ENCODE results near the gene KRTAP10-6.
"Not testable (repeated sequence)": the region's sequence is repeated elsewhere in the genome, so short reads cannot be mapped to it uniquely, and the experiment has no call there.

The KRTAP10-6 gene

DNA sequence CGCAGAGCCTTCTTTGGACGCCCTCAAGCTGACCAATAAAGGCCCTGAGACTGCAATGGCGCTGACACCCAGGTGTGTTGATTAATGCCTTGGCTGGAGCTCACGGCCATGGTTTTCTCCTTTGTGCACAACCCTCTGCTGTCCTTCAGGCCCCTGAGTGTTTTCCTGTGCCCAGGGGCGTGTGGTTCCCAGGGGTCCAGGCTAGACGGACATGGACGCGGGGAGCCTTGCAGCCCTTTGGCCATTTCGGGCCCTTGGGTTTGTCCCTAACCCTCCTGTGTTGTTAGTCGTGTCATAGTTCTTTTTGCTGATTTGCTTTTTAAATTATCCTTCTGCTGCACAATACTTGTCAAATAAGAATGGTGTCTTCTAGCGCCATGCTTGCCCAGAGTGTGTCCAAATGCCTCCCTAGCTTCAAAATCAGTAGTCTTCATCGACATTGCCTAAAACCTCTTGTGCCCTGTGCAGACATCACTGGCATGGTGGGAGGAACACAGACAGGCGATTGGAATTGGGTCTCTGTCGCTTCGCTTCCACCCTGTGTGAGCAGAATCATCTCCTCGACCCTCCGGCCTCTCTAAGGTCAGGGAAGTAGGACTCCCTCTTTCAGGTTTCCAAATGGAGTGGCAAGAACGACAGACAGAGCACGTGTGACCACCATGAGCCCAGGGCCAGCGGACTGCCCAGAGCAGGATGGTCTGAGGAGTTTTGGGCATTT, 16.8 kb downstream of the KRTAP10-6 start:
- DNase-seq: peak; percentile 8

DNA sequence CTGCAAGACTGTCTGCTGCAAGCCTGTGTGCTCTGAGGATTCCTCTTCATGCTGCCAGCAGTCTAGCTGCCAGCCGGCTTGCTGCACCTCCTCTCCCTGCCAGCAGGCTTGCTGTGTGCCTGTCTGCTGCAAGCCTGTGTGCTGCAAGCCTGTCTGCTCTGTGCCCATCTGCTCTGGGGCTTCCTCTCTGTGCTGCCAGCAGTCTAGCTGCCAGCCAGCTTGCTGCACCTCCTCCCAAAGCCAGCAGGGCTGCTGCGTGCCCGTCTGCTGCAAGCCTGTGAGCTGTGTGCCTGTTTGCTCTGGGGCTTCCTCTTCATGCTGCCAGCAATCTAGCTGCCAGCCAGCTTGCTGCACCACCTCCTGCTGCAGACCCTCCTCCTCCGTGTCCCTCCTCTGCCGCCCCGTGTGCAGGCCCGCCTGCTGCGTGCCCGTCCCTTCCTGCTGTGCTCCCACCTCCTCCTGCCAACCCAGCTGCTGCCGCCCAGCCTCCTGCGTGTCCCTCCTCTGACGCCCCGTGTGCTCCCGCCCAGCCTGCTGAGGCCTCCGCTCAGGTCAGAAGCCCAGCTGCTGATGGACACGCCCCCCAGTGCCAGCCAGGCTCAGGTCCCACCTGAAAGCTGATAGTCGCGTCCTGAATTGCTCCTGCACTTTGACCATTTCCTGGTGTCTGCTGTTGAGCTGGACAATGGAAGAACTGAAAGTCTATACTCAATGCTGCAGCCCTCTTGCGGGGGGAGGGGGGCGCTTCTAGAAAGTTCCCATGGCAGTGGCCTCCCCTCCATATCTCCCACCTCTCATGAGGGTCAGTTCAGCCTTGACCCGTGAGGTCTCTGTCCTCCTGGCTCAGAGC, 17.6 kb downstream of the KRTAP10-6 start:
- DNase-seq: peak; percentile 4

DNA sequence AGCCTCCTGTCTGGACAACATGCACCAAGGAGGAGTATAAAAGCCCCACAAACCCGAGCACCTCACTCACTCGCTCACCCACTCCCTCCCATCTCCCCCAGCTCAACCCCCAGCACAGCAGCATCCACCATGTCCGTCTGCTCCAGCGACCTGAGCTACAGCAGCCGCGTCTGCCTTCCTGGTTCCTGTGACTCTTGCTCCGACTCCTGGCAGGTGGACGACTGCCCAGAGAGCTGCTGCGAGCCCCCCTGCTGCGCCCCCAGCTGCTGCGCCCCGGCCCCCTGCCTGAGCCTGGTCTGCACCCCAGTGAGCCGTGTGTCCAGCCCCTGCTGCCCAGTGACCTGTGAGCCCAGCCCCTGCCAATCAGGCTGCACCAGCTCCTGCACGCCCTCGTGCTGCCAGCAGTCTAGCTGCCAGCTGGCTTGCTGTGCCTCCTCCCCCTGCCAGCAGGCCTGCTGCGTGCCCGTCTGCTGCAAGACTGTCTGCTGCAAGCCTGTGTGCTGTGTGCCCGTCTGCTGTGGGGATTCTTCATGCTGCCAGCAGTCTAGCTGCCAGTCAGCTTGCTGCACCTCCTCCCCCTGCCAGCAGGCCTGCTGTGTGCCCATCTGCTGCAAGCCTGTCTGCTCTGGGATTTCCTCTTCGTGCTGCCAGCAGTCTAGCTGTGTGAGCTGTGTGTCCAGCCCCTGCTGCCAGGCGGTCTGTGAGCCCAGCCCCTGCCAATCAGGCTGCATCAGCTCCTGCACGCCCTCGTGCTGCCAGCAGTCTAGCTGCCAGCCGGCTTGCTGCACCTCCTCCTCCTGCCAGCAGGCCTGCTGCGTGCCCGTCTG, 18.5 kb downstream of the KRTAP10-6 start, which contains the start of gene KRTAP10-4:
KRTAP10-4 (plus strand) TSS at position 100 of the 827 bp plus-strand sequence; CDS start at position 130, 30 bp downstream.
- DNase-seq: peak; percentile 20

DNA sequence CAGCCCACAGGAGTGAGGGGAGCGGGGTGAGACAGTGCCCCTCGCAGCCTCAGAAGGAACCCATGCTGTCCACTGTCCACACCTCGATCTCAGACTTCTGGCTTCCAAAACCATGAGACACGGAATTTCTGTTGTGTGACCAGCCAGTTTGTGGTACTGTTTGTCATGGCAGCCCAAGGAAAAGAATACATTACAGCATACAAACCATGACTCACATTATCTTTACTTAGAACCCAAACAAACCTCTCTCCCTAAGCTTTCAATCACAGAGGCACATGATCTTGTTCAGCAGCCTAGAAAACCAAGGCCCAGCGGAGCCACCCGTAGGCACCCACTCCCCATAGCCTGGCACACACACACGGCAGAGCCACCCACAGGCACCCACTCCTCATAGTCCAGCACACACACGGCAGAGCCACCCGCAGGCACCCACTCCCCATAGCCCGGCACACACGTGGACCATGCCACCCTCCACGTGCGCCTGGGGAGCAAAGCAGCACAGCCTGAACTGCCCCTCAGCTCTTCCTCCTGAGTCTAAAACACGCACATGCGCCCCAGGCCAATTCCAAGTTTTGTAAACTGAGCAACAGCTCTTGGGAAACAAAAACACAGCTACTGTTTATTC, 19.2 kb downstream of the KRTAP10-6 start:
- peak; percentile 19 for DNase-seq

DNA sequence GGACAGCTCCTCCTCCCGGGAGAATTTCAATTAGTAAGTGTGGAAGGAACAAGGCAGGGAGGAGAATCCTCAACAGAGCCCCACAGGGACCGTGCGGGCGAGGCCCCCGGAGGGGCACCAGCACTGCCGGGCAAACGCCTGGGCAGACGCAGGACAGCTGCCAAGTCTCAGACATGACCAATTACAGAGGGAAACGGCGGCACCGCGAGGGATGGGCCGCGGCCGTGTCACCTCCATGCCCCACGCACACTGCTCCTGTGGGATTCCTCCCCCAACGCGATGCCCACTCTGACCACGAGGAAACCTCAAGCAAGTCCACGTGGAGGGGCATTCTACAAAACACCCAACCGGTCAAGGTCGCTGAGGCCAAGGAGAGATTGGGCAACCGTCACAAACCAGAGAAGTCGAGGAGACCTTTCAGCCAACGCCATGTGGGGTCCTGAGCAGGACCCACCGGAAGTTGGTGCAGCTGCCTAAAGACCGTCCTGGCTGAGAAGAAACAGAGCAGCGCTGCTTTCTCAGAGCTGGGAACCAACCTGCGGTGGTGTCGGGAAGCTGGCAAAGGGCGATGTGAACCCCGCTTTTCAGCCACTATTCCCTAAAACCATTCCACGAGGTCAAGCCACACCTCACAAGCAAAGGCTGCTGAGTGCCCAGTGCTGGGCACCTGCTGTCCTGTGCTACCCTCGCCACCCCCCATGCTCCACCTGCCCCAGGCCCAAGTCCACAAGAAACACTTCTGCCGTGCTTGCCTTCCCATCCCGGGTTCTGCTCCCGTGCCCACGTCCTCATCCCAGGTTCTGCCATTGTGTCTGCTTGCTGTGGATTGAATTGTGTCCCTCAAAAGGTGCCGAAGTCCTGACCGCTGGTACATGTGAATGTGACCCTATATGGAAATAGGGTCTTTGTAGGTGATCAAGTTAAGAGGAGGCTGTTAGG, 20.2 kb downstream of the KRTAP10-6 start:
- peak; percentile 17 for DNase-seq

DNA sequence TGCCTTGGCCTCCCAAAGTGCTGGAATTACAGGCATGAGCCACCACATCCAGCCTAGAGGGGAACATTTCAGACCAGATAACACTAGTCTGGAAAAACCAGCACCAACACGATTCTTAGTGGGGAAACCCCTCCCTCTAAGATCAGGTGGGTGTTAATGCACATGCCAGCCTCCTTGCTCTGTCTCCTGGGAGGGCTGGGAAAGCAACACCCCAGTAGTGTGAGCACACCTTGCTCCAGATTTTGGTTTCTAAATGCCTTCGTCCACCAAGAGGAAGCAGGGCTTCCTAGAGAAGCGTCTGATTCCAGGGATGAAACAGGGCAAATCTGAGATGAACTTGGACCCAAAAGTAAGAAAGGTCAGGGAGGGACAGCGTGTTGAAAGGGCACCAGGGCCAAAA, 21.0 kb downstream of the KRTAP10-6 start:
- DNase-seq: no peak

DNA sequence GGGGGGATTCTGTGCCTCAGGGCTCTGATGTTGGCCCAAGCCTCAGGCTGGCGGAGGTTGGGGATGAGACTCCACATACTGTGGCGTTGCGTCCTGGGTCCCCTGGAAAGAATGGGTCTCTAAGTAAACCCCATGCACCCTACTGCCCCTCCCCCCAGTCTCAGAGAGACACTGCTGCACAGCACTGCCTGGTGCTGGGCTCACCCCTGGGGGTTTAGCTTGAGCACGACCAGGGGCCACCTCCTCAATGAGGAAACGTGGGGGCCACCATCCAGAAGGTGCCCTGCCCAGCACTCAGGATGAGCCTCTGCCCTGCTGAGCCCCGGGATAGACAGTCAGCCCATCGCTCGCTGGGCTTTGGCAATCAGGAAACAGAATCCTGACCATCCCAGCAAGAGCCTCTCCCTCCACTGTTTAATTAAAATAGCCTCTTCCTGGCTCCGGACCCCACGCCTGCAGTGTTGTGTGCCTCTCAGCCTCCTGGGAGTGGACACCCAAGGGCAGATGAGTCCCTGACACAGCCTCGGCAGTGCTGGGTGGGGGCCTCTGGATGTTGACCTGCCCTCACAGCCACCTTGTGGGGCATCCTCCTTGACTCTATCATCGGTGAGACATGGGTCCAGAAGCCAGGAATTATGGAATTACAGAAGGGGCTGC, 22.3 kb downstream of the KRTAP10-6 start:
- DNase-seq: peak; percentile 7

DNA sequence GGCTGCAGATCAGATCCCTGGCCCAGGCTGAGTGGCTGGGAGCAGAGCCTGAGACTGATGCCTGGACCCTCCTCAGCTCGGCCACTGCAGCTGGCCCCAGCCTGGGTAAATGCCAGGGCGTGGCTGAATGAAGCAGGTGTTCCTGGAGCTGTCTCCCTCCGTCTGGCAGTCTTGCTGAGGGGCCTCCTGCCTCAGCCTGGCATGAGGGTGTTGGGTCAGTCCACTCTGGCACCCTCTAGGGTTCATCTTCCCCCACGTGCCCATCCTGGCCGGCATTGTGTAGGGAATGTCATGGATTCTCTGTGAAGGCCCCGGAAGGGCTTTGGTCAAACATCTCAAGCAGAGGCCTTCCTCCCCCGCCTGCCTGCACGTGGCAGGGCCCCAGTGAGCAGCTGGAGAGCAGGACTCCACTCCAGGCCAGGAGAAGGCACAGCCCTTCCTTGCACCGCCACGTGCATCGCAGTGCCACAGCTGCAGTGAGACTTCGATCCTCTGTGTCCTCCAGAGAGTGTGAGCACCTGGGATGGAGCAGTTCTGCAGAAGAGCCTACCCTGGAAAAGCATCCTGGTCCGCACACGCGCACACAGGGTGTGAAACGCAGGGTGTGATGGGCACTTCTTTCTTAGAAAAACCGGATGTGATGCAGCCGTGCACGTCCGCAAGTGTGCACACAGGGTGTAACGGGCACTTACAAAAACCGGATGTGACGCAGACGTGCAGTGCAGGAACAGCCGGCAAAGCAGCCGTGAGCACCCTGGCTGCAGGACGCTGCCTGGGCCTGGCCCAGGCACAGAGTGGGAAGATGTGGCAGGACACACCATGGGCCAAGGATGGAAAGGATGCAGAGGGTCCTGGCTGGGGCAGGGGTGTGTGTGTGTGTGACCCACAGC, 23.4 kb downstream of the KRTAP10-6 start:
- no peak for DNase-seq

DNA sequence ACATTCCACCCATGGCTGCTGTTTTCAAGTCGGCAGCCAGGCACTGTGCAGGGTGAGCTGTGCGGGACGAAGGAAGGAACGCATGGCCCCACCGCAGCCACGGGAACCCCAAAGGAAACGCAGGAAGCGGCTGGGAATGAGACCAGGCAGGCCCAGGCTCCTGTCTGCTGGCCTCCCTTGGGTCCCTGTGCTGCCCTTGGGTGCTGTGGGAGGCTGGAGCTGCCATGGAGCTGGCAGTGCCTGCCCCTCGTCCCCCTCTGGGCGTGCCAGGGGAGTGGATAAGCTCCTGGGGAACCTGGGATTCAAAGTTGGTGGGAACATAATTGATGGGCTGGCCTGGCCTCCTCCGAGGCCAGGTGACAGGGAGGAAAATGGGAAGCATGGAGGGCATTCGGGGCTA, 24.0 kb downstream of the KRTAP10-6 start:
- DNase-seq: peak; percentile 14

DNA sequence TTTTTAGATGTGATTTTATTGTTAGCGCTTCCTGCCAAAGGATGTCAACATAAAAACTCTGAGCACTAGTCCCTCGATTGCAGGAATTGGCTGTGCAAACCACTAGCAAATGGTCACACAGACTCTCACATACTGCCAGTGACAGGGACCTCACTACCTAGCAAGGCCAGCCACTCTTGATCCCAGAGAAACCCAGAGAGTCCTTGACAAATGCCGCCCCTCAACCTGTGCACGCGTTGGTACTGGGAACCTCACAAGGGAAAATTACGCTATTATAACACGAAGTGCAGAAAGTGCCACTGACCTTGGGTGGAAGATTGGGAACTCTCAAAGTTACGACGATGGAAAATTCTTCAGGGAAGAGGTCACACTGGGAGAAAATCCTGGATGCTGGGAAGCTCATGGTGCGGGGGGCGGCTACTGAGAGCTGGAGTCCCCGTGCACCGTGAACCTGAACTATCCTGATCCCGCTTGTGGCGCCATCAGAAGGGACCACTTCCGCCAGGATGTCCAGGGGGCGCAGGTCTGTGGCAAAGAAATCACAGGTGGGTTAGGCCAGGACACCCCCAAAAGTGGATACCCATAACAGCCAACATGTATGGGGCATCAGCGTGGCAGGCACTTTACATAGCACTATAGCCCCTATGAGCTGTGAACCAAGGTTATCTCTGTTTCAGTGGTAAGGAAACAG, 24.7 kb downstream of the KRTAP10-6 start:
- DNase-seq: peak; percentile 13

DNA sequence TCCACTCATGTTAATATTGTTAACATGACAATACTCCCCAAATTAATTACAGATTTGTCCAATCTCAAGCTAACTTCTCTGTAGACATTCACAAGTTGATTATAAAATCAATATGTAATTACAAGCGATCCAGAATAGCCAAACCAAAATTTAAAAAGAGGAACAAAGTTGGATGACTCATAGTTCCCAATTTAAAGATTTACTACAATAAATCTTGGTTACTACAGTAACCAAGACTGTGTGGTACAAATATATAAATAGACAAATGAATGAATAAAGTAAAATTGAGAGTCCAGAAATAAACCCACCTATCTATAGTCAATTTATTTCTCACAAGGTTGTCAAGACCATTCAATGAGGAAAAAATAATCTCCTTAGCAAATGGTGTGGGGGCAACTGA, 25.9 kb downstream of the KRTAP10-6 start:
- DNase-seq: no peak

DNA sequence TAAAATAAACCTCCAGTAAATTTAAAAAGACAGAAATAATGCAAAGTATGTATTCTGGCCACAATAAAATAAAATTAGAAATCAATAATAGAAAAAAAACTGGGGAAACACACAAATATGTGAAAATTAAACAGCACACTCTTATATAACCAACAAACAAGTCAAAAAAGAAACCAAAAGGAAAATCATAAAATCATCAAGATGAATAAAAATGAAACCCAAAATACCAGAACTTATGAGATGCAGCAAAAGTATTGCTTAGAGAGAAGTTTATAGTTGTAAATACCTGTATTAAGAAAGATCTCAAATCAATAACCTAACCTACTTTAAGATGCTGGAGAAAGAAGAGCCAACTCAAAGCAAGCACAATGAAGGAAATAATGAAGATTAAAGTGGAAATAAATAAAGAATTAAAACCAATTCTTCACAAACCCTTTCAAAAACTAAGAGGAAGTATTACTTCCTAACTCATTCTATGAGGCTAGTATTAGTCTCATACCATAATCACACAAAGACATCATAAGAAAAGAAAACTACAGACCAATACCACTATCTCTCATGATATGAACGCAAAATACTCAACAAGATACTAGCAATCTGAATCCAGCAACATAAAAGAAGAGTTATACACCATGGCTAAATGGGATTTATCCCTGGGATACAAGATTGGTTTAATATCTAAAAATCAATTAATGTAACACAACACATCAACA, 27.3 kb downstream of the KRTAP10-6 start:
- no peak for DNase-seq

DNA sequence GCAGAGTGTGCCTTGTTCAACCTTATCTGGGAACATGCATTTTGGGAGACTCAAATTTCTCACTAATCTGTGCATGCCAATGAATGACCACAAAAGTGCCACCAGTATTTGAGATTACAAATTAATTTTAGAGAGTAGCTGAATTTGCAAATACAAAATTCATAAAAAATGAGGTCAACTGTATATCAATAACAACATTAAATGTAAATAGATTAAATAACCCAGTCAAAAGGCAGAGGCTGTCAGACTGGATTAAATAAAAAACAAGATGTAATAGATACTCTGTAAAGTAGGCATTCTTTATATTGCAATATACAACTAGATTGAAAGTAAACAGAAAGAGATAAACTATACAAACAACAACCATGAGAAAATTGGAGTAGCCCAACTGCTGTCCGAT, 28.2 kb downstream of the KRTAP10-6 start:
- no peak for DNase-seq

DNA sequence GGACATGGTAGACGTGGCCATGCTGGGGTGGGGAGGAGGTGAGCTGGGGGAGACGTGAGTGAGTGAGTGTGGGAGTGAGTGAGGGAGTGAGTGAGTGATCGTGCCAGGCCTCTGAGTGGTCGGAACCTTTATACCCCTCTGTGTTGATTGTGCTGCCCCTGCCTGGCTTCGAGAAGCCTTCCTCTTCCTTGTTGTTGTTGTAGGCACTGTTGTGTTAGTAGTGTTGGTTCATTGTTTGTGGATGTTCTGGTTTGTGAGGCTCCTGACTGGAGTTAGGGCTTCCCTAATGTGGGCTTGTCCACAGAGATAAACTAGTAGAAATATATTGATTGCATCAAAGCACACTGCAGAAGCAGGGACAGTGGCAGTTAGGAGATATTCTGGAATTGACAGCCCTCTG, 33.6 kb downstream of the KRTAP10-6 start, which contains the start of gene KRTAP10-3:
KRTAP10-3 (minus strand) TSS at position 101 of the 400 bp plus-strand sequence; CDS start at position 21, 80 bp downstream.
- peak; percentile 10 for DNase-seq

DNA sequence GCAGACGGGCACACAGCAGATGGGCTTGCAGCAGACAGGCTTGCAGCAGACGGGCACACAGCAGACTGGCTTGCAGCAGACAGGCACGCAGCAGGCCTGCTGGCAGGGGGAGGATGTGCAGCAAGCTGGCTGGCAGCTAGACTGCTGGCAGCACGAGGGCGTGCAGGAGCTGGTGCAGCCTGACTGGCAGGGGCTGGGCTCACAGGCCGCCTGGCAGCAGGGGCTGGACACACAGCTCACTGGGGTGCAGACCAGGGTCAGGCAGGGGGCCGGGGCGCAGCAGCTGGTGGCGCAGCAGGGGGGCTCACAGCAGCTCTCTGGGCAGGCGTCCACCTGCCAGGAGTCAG, 34.0 kb downstream of the KRTAP10-6 start:
- not testable (repeated sequence) for DNase-seq

DNA sequence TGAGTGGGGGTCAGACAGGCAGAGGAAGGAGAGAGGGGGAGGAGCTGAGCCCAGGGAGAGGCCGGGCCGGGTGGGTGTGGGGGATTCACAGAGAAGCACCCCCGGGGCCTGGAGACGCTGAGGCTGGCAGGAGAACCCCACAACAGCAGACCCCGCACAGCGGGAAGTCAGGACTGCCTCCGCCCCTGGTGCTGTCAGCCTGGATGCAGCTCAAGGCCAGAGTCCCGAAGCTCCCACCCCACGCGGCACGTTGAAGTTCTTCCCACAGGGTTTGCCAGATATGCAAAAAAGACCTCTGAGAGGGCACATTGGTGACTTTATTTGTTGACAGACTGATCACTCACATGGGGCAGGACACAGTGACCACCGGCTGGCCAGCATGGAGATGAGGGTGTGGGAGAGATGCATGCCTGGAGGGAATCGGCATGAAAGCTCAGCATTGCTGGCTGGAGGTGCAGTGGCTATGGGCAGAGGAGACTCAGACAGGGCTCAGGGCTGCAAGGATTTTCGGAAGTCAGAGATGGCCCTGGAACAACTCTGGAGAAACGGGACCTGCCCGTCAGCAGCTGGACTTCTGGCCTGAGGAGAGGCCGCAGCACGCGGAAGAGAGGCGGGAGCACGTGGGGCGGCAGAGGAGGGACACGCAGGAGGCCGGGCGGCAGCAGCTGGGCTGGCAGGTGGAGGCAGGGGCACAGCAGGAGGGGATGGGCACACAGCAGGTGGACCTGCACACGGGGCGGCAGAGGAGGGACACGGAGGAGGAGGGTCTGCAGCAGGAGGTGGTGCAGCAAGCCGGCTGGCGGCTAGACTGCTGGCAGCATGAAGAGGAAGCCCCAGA, 34.6 kb downstream of the KRTAP10-6 start:
- DNase-seq: peak; percentile 8

DNA sequence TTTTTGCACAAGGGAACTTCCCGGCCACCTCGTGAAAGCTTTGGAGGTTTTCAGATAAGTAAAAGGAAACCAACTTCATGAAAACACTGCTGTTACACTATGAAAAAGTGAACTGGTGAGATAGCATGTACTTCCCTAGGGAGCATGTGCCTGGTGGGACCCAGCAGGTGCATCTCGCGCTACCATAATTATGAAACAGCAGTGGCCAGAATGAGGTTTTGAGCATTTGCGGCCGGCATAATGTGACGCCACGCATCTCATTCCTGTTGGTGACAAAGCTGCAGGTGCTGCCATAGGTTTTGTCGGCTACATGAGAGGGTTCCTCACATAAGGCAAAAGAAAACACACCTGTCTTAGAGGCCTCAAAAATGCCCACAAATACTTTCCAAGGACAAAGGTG, 35.4 kb downstream of the KRTAP10-6 start:
- peak; percentile 12 for DNase-seq
